HepG2 (cell line): ENCODE measurements around the gene ZBTB7C. TPM values are rescaled to one million over a fixed set of nuclear protein-coding genes. Genes with fewer than 3 reads are reported as not detected.

Experiments used
- ATAC-seq: fragments of 200-7000 bp; cut with Tn5 transposase; 3 replicates; pipeline ENCODE4 v1.9.1; 2020; ENCODE audit warnings: mild to moderate bottlenecking, moderate library complexity
- BruUV-seq: library from RNA; stranded (reverse); fragments of 400-500 nt; replicated peaks from 2 replicates; lab custom pipeline; 2021; lab: Mats Ljungman, UMichigan
- CTCF ChIA-PET: fragments of 300-600 bp; formaldehyde crosslinking; extraction: SDS; loops from one replicate; lab custom pipeline; 2021; ENCODE audit warnings: low total read pairs, inconsistent platforms, low intra/inter-chr PET ratio; lab: Yijun Ruan, JAX
- POLR2A ChIA-PET: fragments of 350-600 bp; sonication (Branson Sonifier 250); formaldehyde crosslinking; loops from one replicate; lab custom pipeline; 2020; ENCODE audit warnings: antibody characterized with exemption, inconsistent platforms; lab: Yijun Ruan, JAX
- DNase-seq: peaks from one replicate; pipeline ENCODE4 v3.0.0-alpha.2; 2015; ENCODE audit warnings: low spot score
- FAIRE-seq: peaks from 3 replicates; lab custom pipeline; 2011; peaks lifted over from hg19 to GRCh38; lab: Jason Lieb, UNC
- H2AFZ ChIP-seq: one replicate; pipeline ENCODE4 v1.6.1; 2011; ENCODE audit warnings: low read length, inconsistent platforms
- H3K27ac ChIP-seq: fragments of 300-600 bp; 3 replicates; pipeline ENCODE4 v1.8.0; 2011; ENCODE audit warnings: mixed run types, mild to moderate bottlenecking, mixed read lengths, low read length, inconsistent platforms; ENCODE audit not compliant: insufficient read depth; ENCODE audit errors: extremely low read length
- H3K27me3 ChIP-seq, 2 experiments: fragments of 200-600 bp in 1 of 2; 2 replicates in 1 of 2; 3 replicates in 1 of 2; pipeline versions ENCODE4 v1.6.0 to v1.8.0; 2011; ENCODE audit warnings: low read length in 2 of 2, mild to moderate bottlenecking in 2 of 2, moderate library complexity in 2 of 2, inconsistent platforms in 1 of 2; ENCODE audit not compliant: insufficient read depth in 2 of 2, control insufficient read depth in 1 of 2
- H3K36me3 ChIP-seq, 2 experiments: fragments of 200-600 bp in 1 of 2; replicated peaks in 1 of 2; 2 replicates in 1 of 2; 3 replicates in 1 of 2; pipeline versions ENCODE4 v1.5.1 to v1.8.0; 2011; ENCODE audit warnings: low read length in 2 of 2, inconsistent platforms in 1 of 2; ENCODE audit not compliant: insufficient read depth in 2 of 2, control insufficient read depth in 1 of 2
- H3K4me1 ChIP-seq: 2 replicates; pipeline ENCODE4 v1.5.1; 2012; ENCODE audit warnings: low read length, inconsistent platforms; ENCODE audit not compliant: insufficient read depth
- H3K4me2 ChIP-seq: 2 replicates; pipeline ENCODE4 v1.6.0; 2011; ENCODE audit warnings: low read depth, low read length, inconsistent platforms
- H3K4me3 ChIP-seq, 3 experiments: fragments of 200-600 bp in 1 of 3; sonication (generic), shearing (Covaris generic) in 1 of 3; replicated peaks in 1 of 3; 2 replicates each; pipeline ENCODE4 v1.5.1; 2011 to 2016; ENCODE audit warnings: low read length in 3 of 3, inconsistent platforms in 2 of 3, low read depth in 2 of 3, mild to moderate bottlenecking in 2 of 3, control low read depth in 1 of 3, mixed read lengths in 1 of 3; ENCODE audit not compliant: insufficient read depth in 1 of 3
- H3K79me2 ChIP-seq: one replicate; pipeline ENCODE4 v1.6.1; 2011; ENCODE audit warnings: low read length, inconsistent platforms; ENCODE audit not compliant: insufficient read depth
- H3K9ac ChIP-seq: 2 replicates; pipeline ENCODE4 v1.6.0; 2011; ENCODE audit warnings: mild to moderate bottlenecking, low read depth, low read length, inconsistent platforms; ENCODE audit not compliant: insufficient read depth
- H3K9me3 ChIP-seq: 2 replicates; pipeline ENCODE4 v1.5.1; 2012; ENCODE audit warnings: mild to moderate bottlenecking, low read length
- H4K20me1 ChIP-seq: 2 replicates; pipeline ENCODE4 v1.6.0; 2011; ENCODE audit warnings: inconsistent platforms, mild to moderate bottlenecking, low read length, moderate library complexity; ENCODE audit not compliant: insufficient read depth
- HNRNPLL ChIP-seq: fragments of 200-400 bp; formaldehyde crosslinking; IDR thresholded peaks from 2 replicates; pipeline ENCODE4 v1.6.1; 2017; ENCODE audit warnings: mild to moderate bottlenecking, low read depth, low read length; ENCODE audit not compliant: poor library complexity, severe bottlenecking
- JUND ChIP-seq: sonication (generic); formaldehyde crosslinking; IDR thresholded peaks from 2 replicates; pipeline ENCODE4 v1.8.0; 2022; ENCODE audit warnings: mild to moderate bottlenecking, missing genetic modification reagents
- NCOR1 ChIP-seq: fragments of 200-600 bp; sonication (generic); IDR thresholded peaks from 2 replicates; pipeline ENCODE4 v1.7.0; 2017; ENCODE audit warnings: antibody characterized with exemption, low read length, borderline replicate concordance
- PAF1 ChIP-seq: IDR thresholded peaks from 2 replicates; pipeline ENCODE4 v1.6.1; 2016; ENCODE audit warnings: missing genetic modification reagents, missing compliant biosample characterization
- PRMT3 ChIP-seq: sonication (generic); formaldehyde crosslinking; IDR thresholded peaks from 2 replicates; pipeline ENCODE4 v1.8.1; 2022; ENCODE audit warnings: low read depth, mild to moderate bottlenecking, moderate library complexity, missing genetic modification reagents, borderline replicate concordance
- RORA ChIP-seq: sonication (generic); formaldehyde crosslinking; IDR thresholded peaks from 2 replicates; pipeline ENCODE4 v1.5.0; 2020; ENCODE audit warnings: mild to moderate bottlenecking, missing genetic modification reagents, moderate library complexity
- SMARCE1 ChIP-seq: fragments of 450-650 bp; IDR thresholded peaks from 2 replicates; pipeline ENCODE4 v1.6.1; 2017; ENCODE audit warnings: borderline replicate concordance
- THAP9 ChIP-seq: sonication (generic); formaldehyde crosslinking; IDR thresholded peaks from 2 replicates; pipeline ENCODE4; 2020; ENCODE audit warnings: missing genetic modification reagents, mild to moderate bottlenecking, borderline replicate concordance
- ZHX1 ChIP-seq: sonication (generic); formaldehyde crosslinking; IDR thresholded peaks from 2 replicates; pipeline ENCODE4 v1.8.1; 2022; ENCODE audit warnings: low read depth, mild to moderate bottlenecking, missing genetic modification reagents
- ZNF251 ChIP-seq: sonication (generic); formaldehyde crosslinking; IDR thresholded peaks from 2 replicates; pipeline ENCODE4 v1.9.0; 2021; ENCODE audit warnings: mild to moderate bottlenecking, missing genetic modification reagents
- ZNF264 ChIP-seq: sonication (generic); formaldehyde crosslinking; IDR thresholded peaks from 2 replicates; pipeline ENCODE4 v1.4.0; 2020; ENCODE audit warnings: missing genetic modification reagents
- ZNF275 ChIP-seq: sonication (generic); formaldehyde crosslinking; IDR thresholded peaks from 2 replicates; pipeline ENCODE4 v1.8.0; 2022; ENCODE audit warnings: missing genetic modification reagents, mild to moderate bottlenecking, inconsistent platforms, borderline replicate concordance
- ZNF276 ChIP-seq: sonication (generic); formaldehyde crosslinking; IDR thresholded peaks from 2 replicates; pipeline ENCODE4 v1.4.0; 2020; ENCODE audit warnings: mild to moderate bottlenecking, low read depth, missing genetic modification reagents
- ZNF550 ChIP-seq: sonication (generic); formaldehyde crosslinking; IDR thresholded peaks from 2 replicates; pipeline ENCODE4 v1.4.0; 2020; ENCODE audit warnings: mild to moderate bottlenecking, missing genetic modification reagents, borderline replicate concordance
- ZNF841 ChIP-seq: sonication (generic); formaldehyde crosslinking; IDR thresholded peaks from 2 replicates; pipeline ENCODE4 v1.8.1; 2023; ENCODE audit warnings: missing genetic modification reagents, borderline replicate concordance
- WGBS: methylation state at CpG from one replicate; pipeline ENCODE4 v1.1.6; 2017; ENCODE audit warnings: low lambda C conversion rate; 5-methylcytosine and 5-hydroxymethylcytosine counted together
- in situ Hi-C: cut with HindIII; loops from 2 replicates; pipeline ENCODE4 v1.10.0; 2017; ENCODE audit warnings: low pct_unique_long_range_greater_than_20kb; ENCODE audit not compliant: extremely low pct_ligation_motif_present
- intact Hi-C: fragments of 100-400 bp; cut with micrococcal nuclease; formaldehyde crosslinking; loops from one replicate; pipeline ENCODE4 v1.10.0; 2022; ENCODE audit not compliant: unreplicated experiment
- polyA plus RNA-seq, 8 experiments: library from polyadenylated mRNA; depleted of rRNA in 3 of 8; stranded (reverse) in 7 of 8; unstranded in 1 of 8; fragments of >200 nt; fragmentation: Illumina TruSeq in 4 of 8; extraction: Trizol in 4 of 8; gene quantifications; 2 replicates each; pipeline versions ENCODE4 v1.2.1 to v1.2.3, GENCODE V29; 2011 to 2016; ENCODE audit warnings: low read depth in 4 of 8, missing spikeins in 1 of 8, mixed read lengths in 1 of 8; ENCODE audit not compliant: insufficient read depth in 1 of 8
- total RNA-seq, 5 experiments: library from RNA; depleted of rRNA; stranded (reverse); fragments of >200 nt; fragmentation: Illumina TruSeq; extraction: Trizol; gene quantifications; 2 replicates each; pipeline ENCODE4 v1.2.3, GENCODE V29; 2016; ENCODE audit warnings: low read depth in 1 of 5

ZBTB7C gene
- total and polyA plus RNA-seq, 2 of the 13 experiments (the other 11 are each of a cell fraction or from before 2014, with no cell fraction given), result 0.01 to 0.04 TPM

- CTCF ChIA-PET, result no interaction called here
- in situ Hi-C loops (no loop called here), intact Hi-C loops (no loop called here)
- no peak for ATAC-seq
- Histone ChIP-seq H3K27me3 (peaks cover 3 to 39% of the 10 kb centered on the region in 2 experiments; a peak in 4 of 5 replicates), H3K9me3 (no peaks in the 10 kb centered on the region), H2AFZ (no peak overlapping the region), H3K4me2 (no peak overlapping the region), H3K27ac (no peak overlapping the region), H4K20me1 (no peaks in the 10 kb centered on the region), H3K9ac (no peak overlapping the region), H3K36me3 (no peaks in the 10 kb centered on the region), H3K79me2 (no peaks in the 10 kb centered on the region), H3K4me3 (no peak overlapping the region), H3K4me1 (no peaks in the 10 kb centered on the region)
- WGBS, result 0% methylated on average over 3 of the region's 3 CpGs
- POLR2A ChIA-PET, result no interaction called here
- FAIRE-seq, result no peak
- BruUV-seq, result no TSS peak
- DNase-seq, result no peak
- no peak for TF ChIP-seq ZNF841 (CRISPR knock-in tag)
- no peak for TF ChIP-seq ZNF550 (CRISPR knock-in tag)
- no peak for TF ChIP-seq PRMT3 (CRISPR knock-in tag)
- TF ChIP-seq THAP9 (CRISPR knock-in tag), result no peak
- TF ChIP-seq NCOR1, result no peak
- TF ChIP-seq ZNF275 (CRISPR knock-in tag), result no peak
- TF ChIP-seq ZNF251 (CRISPR knock-in tag), result no peak
- no peak for TF ChIP-seq SMARCE1
- TF ChIP-seq PAF1 (CRISPR knock-in tag), result no peak
- no peak for TF ChIP-seq RORA
- no peak for TF ChIP-seq JUND (CRISPR knock-in tag)
- no peak for TF ChIP-seq ZNF264 (CRISPR knock-in tag)
- TF ChIP-seq HNRNPLL, result no peak
- TF ChIP-seq ZHX1 (CRISPR knock-in tag), result no peak
- no peak for TF ChIP-seq ZNF276 (CRISPR knock-in tag)
Measured at GRCh38 chr18:48436907-48437306, 27.7 kb upstream of the ZBTB7C start.
